MM.1S (cell line): Measurements from ENCODE around the gene TMSB10.

ENCODE experiments used
- CTCF ChIP-seq: fragments of 300-600 bp; sonication (generic); IDR thresholded peaks from 2 replicates; pipeline ENCODE4 v1.5.1; 2016; ENCODE audit warnings: antibody characterized with exemption, low read length, mixed read lengths
- EZH2 ChIP-seq: fragments of 300-600 bp; sonication (generic); optimal IDR thresholded peaks from 2 replicates; pipeline ENCODE3; 2017; ENCODE audit warnings: low read depth, mild to moderate bottlenecking, antibody characterized with exemption, low read length, mixed read lengths

DNA sequence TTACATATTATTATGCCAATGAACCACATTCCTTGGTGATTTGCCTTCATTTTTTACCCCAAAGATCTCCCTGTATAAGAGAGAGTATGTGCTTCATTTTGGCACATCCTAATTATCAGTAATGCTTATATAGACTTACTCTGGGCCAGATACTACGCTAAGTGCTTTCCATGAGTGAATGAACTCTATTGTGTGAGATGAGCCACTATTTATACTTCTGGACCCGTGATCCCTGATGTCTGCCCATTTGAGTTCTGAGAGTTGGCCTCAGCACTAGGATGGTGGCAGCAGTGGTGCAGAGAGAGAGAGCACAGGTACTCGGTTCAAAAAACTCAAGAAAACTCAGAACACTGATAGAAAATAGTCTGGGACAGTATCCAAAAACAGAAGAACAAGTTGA, 48.1 kb downstream of the TMSB10 start:
- TF ChIP-seq EZH2 (no peak), CTCF (no peak)
